ENCODE data around the gene ACO1. TPM values are rescaled to one million over a fixed set of nuclear protein-coding genes. Genes with fewer than 3 reads are reported as not detected.

Gene ACO1
- total and polyA plus RNA-seq, 10 donors = 3.8 to 20.7 (median 17.8) TPM

GRCh38 chr9:32434892-32435291, 50.4 kb downstream of the ACO1 start:
- Histone ChIP-seq H3K27ac (no peak overlapping the region), H3K27me3 (replicated peaks in 1 of 7) (no peaks in the 10 kb centered on the region), H3K4me3 (no peak overlapping the region), H3K4me1 (no peaks in the 10 kb centered on the region), H3K36me3 (peaks cover 0 to 100% (median 48%) of the 10 kb centered on the region in 6 donors), H3K9me3 (no peaks in the 10 kb centered on the region)
- TF ChIP-seq POLR2A (IDR thresholded peaks at IDR 0.05) (no peak), CTCF (IDR thresholded peaks at IDR 0.05 in 8 of 11, conservative IDR thresholded peaks at IDR 0.05 in 3 of 11) (no peak), POLR2AphosphoS5 (IDR thresholded peaks at IDR 0.05) (no peak)
- WGBS, 5 donors = 86 to 93% (median 88%) methylated on average over 6 of the region's 6 CpGs
- no peak for DNase-seq
- intact Hi-C loops (cut with DNase I; ENCODE audit: low total_unique reads) = loop anchor here (5.0 kb wide), 1 partner anchor 58 kb away; no protein-coding TSS in a partner anchor

GRCh38 chr9:32441678-32442077, 57.2 kb downstream of the ACO1 start:
- TF ChIP-seq CTCF (IDR thresholded peaks at IDR 0.05 in 8 of 11, conservative IDR thresholded peaks at IDR 0.05 in 3 of 11) (no peak), POLR2AphosphoS5 (IDR thresholded peaks at IDR 0.05) (no peak), POLR2A (IDR thresholded peaks at IDR 0.05) (no peak)
- Histone ChIP-seq H3K27ac (no peak overlapping the region), H3K27me3 (replicated peaks in 1 of 7) (no peaks in the 10 kb centered on the region), H3K4me3 (no peak overlapping the region), H3K36me3 (peaks cover 0 to 97% (median 41%) of the 10 kb centered on the region in 6 donors), H3K9me3 (peaks cover 0 to 7% (median 0%) of the 10 kb centered on the region in 8 donors), H3K4me1 (no peaks in the 10 kb centered on the region)
- intact Hi-C loops (cut with DNase I; ENCODE audit: low total_unique reads) = loop anchor here (10.0 kb wide), 1 partner anchor 63 kb away; no protein-coding TSS in a partner anchor
- WGBS, 5 donors = 85 to 91% (median 90%) methylated on average over 5 of the region's 5 CpGs
- no peak for DNase-seq

DNA sequence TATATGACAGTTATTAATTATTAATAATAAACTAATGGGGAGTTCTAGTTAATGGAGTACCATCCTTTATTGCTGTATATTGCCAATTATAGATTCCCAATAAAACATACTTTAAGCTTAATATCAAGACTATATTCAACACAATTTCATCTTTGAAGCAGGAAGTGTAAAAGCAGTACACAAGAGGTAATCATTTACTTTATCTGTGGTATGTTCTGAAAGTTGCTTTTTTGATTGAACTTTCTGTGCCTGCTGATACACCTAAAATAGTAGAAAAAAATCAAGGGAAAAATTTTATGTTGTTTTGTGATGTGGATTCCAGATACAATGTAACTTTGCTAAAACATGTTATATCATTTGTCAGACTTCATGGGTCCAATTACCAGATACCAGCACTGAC, 58.0 kb downstream of the ACO1 start:
- peaks cover 0 to 97% (median 40%) of the 10 kb centered on the region in 6 donors for H3K36me3 ChIP-seq
- TF ChIP-seq POLR2A (IDR thresholded peaks at IDR 0.05) (no peak), CTCF (IDR thresholded peaks at IDR 0.05 in 8 of 11, conservative IDR thresholded peaks at IDR 0.05 in 3 of 11) (no peak), POLR2AphosphoS5 (IDR thresholded peaks at IDR 0.05) (no peak)
- H3K4me1 ChIP-seq = no peaks in the 10 kb centered on the region
- no peak overlapping the region for H3K27ac ChIP-seq
- no peaks in the 10 kb centered on the region for H3K27me3 ChIP-seq (replicated peaks in 1 of 7)
- intact Hi-C loops (cut with DNase I; ENCODE audit: low total_unique reads) = loop anchor here (10.0 kb wide), 1 partner anchor 62 kb away; no protein-coding TSS in a partner anchor
- H3K4me3 ChIP-seq = no peak overlapping the region
- peaks cover 0 to 7% (median 0%) of the 10 kb centered on the region in 8 donors for H3K9me3 ChIP-seq
- no peak for DNase-seq

DNA sequence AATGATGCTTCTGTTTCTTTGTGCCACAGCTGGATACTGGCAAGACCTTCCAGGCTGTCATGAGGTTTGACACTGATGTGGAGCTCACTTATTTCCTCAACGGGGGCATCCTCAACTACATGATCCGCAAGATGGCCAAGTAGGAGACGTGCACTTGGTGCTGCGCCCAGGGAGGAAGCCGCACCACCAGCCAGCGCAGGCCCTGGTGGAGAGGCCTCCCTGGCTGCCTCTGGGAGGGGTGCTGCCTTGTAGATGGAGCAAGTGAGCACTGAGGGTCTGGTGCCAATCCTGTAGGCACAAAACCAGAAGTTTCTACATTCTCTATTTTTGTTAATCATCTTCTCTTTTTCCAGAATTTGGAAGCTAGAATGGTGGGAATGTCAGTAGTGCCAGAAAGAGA, 65.5 kb downstream of the ACO1 start:
- no peak for DNase-seq
- Histone ChIP-seq H3K4me3 (no peak overlapping the region), H3K27ac (no peak overlapping the region), H3K27me3 (replicated peaks in 1 of 7) (no peaks in the 10 kb centered on the region), H3K9me3 (no peaks in the 10 kb centered on the region), H3K4me1 (no peaks in the 10 kb centered on the region), H3K36me3 (peaks cover 4 to 99% (median 67%) of the 10 kb centered on the region in 6 donors)
- WGBS, 5 donors = 93 to 96% (median 94%) methylated on average over 5 to 6 of the region's 6 CpGs
- TF ChIP-seq POLR2A (IDR thresholded peaks at IDR 0.05) = no peak
- intact Hi-C loops (cut with DNase I; ENCODE audit: low total_unique reads) = loop anchor here (10.0 kb wide), 1 partner anchor 55 kb away; no protein-coding TSS in a partner anchor

GRCh38 chr9:32454280-32454679, 69.8 kb downstream of the ACO1 start:
- WGBS, 5 donors = 83 to 100% (median 94%) methylated on average over 1 of the region's 1 CpG

More at GRCh38 chr9:32454280-32454679, 69.8 kb downstream of the ACO1 start:
- no peak for DNase-seq
- Histone ChIP-seq H3K4me1 (no peaks in the 10 kb centered on the region), H3K27me3 (replicated peaks in 1 of 7) (no peaks in the 10 kb centered on the region), H3K27ac (no peak overlapping the region), H3K9me3 (no peaks in the 10 kb centered on the region), H3K36me3 (peaks cover 4 to 100% (median 70%) of the 10 kb centered on the region in 6 donors), H3K4me3 (no peak overlapping the region)
- TF ChIP-seq POLR2AphosphoS5 (IDR thresholded peaks at IDR 0.05) (no peak), POLR2A (IDR thresholded peaks at IDR 0.05) (no peak), CTCF (IDR thresholded peaks at IDR 0.05 in 8 of 11, conservative IDR thresholded peaks at IDR 0.05 in 3 of 11) (no peak)
- intact Hi-C loops (cut with DNase I; ENCODE audit: low total_unique reads) = no loop called here

Measured in spleen (tissue), 11 donors.